H1 (cell line): Measurements from ENCODE around the gene PCDH8.

ENCODE experiments used
- CEBPB ChIP-seq: IDR thresholded peaks from 2 replicates; pipeline ENCODE4 v1.6.1; 2012; ENCODE audit warnings: low read depth, low read length
- EP300 ChIP-seq, 2 experiments: IDR thresholded peaks; 1 replicate in 1 of 2; 2 replicates in 1 of 2; pipeline ENCODE4 v1.6.1; 2011 to 2012; ENCODE audit warnings: low read depth in 2 of 2, low read length in 2 of 2, mild to moderate bottlenecking in 2 of 2, borderline replicate concordance in 1 of 2, inconsistent platforms in 1 of 2, moderate library complexity in 1 of 2
- GABPA ChIP-seq: IDR thresholded peaks from 2 replicates; pipeline ENCODE4 v1.6.1; 2011; ENCODE audit warnings: mild to moderate bottlenecking, low read length, moderate library complexity, borderline replicate concordance; ENCODE audit not compliant: insufficient read depth
- POLR2A ChIP-seq, 2 experiments: IDR thresholded peaks; 1 replicate in 1 of 2; 2 replicates in 1 of 2; pipeline ENCODE4 v1.6.1; 2011; ENCODE audit warnings: low read depth in 2 of 2, low read length in 2 of 2, mild to moderate bottlenecking in 2 of 2; ENCODE audit errors: control extremely low read depth in 1 of 2
- TF ChIP-seq, protein P1 (sequence below), 3 experiments: IDR thresholded peaks; 1 replicate in 2 of 3; 2 replicates in 1 of 3; pipeline versions ENCODE4 v1.5.1 to v1.6.1; 2011; ENCODE audit warnings: low read length in 3 of 3, mild to moderate bottlenecking in 3 of 3, inconsistent platforms in 2 of 3, low read depth in 1 of 3, moderate library complexity in 1 of 3; ENCODE audit not compliant: insufficient read depth in 1 of 3; ENCODE audit errors: control extremely low read depth in 1 of 3

DNA sequence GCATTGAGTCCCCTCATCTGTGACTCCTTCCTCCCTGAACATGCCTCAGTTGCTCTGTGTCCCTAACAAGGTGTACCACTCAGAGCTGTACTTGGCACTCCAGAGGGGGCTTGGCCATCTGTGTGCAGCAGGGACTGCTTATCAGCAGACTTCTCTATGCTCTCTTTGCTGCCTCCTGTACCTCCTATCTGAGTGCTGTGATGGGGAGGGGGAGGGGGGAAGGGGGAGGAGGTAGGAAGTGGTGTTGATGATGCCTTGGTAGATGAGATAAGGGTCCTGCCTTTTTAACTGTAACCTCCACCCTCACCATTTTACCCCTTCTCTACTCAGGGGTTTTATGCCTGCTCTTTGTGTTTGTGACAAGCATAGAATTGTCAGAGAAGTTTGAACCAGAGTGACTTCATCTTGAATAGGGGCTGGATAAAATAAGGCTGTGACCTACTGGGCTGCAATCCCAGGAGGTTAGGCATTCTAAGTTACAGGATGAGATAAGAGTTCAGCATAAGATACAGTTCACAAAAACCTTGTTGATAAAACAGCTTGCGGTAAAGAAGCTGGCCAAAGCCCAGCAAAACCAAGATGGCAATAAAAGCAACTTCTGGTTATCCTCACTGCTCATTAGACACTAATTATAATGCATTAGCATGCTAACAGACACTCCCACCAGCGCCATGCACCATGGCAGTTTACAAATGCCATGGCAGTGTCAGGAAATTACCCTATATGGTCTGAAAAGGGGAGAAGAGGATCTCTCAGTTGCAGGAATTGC is 13.2 kb downstream of the PCDH8 start:
- TF ChIP-seq CEBPB = no peak
- TF ChIP-seq EP300 (IDR thresholded peaks at IDR 0.05; ENCODE audit: borderline replicate concordance in 1 of 2, low read depth in 2 of 2, low read length in 2 of 2) = no peak
- TF ChIP-seq, protein P1, sequence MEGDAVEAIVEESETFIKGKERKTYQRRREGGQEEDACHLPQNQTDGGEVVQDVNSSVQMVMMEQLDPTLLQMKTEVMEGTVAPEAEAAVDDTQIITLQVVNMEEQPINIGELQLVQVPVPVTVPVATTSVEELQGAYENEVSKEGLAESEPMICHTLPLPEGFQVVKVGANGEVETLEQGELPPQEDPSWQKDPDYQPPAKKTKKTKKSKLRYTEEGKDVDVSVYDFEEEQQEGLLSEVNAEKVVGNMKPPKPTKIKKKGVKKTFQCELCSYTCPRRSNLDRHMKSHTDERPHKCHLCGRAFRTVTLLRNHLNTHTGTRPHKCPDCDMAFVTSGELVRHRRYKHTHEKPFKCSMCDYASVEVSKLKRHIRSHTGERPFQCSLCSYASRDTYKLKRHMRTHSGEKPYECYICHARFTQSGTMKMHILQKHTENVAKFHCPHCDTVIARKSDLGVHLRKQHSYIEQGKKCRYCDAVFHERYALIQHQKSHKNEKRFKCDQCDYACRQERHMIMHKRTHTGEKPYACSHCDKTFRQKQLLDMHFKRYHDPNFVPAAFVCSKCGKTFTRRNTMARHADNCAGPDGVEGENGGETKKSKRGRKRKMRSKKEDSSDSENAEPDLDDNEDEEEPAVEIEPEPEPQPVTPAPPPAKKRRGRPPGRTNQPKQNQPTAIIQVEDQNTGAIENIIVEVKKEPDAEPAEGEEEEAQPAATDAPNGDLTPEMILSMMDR (IDR thresholded peaks at IDR 0.05; ENCODE audit: control extremely low read depth in 1 of 3, insufficient read depth in 1 of 3, low read depth in 1 of 3, low read length in 3 of 3) = no peak
- no peak for TF ChIP-seq POLR2A (IDR thresholded peaks at IDR 0.05; ENCODE audit: control extremely low read depth in 1 of 2, low read depth in 2 of 2, low read length in 2 of 2)
- no peak for TF ChIP-seq GABPA
